Measurements from ENCODE around the gene OMA1.

DNA sequence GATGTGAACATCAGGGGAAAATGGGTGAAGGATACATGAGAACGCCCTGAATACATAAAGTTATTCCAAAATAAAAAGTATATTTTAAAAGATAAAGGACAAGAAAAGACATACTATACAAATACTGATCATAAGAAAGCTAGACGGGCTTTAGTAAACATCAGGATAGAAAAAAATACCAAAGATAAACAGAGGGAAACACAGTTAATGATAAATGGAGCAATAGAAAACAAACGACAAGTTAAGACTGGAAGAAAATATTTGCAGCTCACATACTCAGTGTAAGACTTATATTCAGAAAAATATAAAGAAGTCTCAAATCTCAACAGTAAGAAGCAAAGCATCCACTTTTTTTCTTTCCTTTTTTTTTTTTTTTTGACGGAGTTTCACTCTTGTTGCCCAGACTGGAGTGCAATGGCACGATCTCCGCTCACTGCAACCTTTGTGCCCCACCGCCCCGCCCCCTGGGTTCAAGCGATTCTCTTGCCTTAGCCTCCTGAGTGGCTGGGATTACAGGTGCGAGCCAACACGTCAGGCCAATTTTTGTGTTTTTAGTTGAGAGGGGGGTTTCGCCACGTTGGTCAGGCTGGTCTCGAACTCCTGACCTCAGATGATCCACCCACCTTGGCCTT lies 94.8 kb downstream of the OMA1 start:
- TF ChIP-seq CTCF (conservative IDR thresholded peaks at IDR 0.05) (no peak), ZFX (IDR thresholded peaks at IDR 0.05) (no peak)

Measured in C4-2B (cell line).